Fibroblast of skin of right quadriceps (primary cell): ENCODE measurements around the gene GABRB3.
"Not testable (repeated sequence)": the region's sequence is repeated elsewhere in the genome, so short reads cannot be mapped to it uniquely, and the experiment has no call there.

ENCODE experiments used
- DNase-seq: peaks from one replicate; pipeline ENCODE4 v3.0.0-alpha.2; 2013

The GABRB3 gene

GRCh38 chr15:26731965-26732364 is 40.9 kb downstream of the GABRB3 start:
- no peak for DNase-seq

GRCh38 chr15:26729581-26729980 is 43.3 kb downstream of the GABRB3 start:
- no peak for DNase-seq

- no peak for DNase-seq
These were observed 43.8 kb downstream of the GABRB3 start for GRCh38 chr15:26729030-26729429.

- DNase-seq: no peak
These were observed 48.3 kb downstream of the GABRB3 start for GRCh38 chr15:26724381-26725150.

- no peak for DNase-seq
These were observed 50.2 kb downstream of the GABRB3 start for GRCh38 chr15:26722621-26723160.

GRCh38 chr15:26721232-26721967 is 51.5 kb downstream of the GABRB3 start:
- no peak for DNase-seq

- no peak for DNase-seq
These were observed 52.3 kb downstream of the GABRB3 start for GRCh38 chr15:26720546-26720945.

GRCh38 chr15:26719866-26720265 is 53.0 kb downstream of the GABRB3 start:
- not testable (repeated sequence) for DNase-seq

GRCh38 chr15:26716069-26716468 is 56.8 kb downstream of the GABRB3 start:
- DNase-seq: no peak

GRCh38 chr15:26713498-26713897 is 59.4 kb downstream of the GABRB3 start:
- no peak for DNase-seq

GRCh38 chr15:26712335-26712734 is 60.5 kb downstream of the GABRB3 start:
- DNase-seq: no peak

GRCh38 chr15:26711445-26711844 is 61.4 kb downstream of the GABRB3 start:
- no peak for DNase-seq

GRCh38 chr15:26702381-26702780 is 70.5 kb downstream of the GABRB3 start:
- DNase-seq: no peak

- DNase-seq: no peak
These were observed 74.3 kb downstream of the GABRB3 start for GRCh38 chr15:26698555-26698954.

GRCh38 chr15:26697913-26698312 is 75.0 kb downstream of the GABRB3 start:
- DNase-seq: no peak

GRCh38 chr15:26691249-26691648 is 81.6 kb downstream of the GABRB3 start:
- DNase-seq: no peak

- DNase-seq: no peak
These were observed 82.1 kb downstream of the GABRB3 start for GRCh38 chr15:26690778-26691177.

- DNase-seq: no peak
These were observed 83.4 kb downstream of the GABRB3 start for GRCh38 chr15:26689462-26689861.

GRCh38 chr15:26686547-26687187 is 86.2 kb downstream of the GABRB3 start:
- DNase-seq: no peak

- no peak for DNase-seq
These were observed 90.2 kb downstream of the GABRB3 start for GRCh38 chr15:26682598-26683164.

GRCh38 chr15:26679927-26680326 is 92.9 kb downstream of the GABRB3 start:
- no peak for DNase-seq

- no peak for DNase-seq
These were observed 96.8 kb downstream of the GABRB3 start for GRCh38 chr15:26676115-26676514.

- no peak for DNase-seq
These were observed 98.4 kb downstream of the GABRB3 start for GRCh38 chr15:26674467-26674866.
